Measurements from ENCODE around the gene PRELID3B.

PRELID3B gene

DNA sequence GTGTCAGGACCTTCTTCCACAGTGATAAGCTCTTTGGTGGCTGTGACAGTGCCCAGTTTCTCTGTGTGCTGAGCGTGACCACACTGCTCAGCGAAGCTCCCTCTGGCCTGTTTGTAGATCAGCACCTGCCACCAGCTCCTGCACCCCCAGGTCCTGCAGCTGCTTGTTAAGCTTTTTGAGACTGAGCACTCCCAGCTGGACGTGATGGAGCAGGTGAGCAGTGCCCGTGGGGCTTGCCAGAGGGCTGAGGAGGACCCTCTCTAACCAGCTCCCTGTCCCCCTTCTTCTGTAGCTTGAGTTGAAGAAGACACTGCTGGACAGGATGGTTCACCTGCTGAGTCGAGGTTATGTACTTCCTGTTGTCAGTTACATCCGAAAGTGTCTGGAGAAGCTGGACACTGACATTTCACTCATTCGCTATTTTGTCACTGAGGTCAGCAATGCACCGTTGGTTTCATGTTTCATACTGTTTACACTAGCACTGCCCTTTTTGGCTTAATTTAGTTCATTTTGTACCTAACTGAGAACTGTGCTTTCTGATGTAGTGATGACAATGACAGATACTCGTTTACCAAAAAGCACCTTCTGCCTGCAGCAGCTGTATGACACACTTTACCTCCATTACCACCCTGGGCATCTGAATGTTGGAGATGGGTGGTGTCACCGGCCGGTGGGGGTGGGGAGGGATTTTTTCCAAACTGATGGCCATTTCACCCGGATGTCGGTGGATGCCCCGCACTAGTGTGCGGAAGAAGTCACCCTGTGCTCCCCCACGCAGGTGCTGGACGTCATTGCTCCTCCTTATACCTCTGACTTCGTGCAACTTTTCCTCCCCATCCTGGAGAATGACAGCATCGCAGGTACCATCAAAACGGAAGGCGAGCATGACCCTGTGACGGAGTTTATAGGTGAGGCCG, 49.0 kb downstream of the PRELID3B start:
- peak; percentile 79 for DNase-seq

DNA sequence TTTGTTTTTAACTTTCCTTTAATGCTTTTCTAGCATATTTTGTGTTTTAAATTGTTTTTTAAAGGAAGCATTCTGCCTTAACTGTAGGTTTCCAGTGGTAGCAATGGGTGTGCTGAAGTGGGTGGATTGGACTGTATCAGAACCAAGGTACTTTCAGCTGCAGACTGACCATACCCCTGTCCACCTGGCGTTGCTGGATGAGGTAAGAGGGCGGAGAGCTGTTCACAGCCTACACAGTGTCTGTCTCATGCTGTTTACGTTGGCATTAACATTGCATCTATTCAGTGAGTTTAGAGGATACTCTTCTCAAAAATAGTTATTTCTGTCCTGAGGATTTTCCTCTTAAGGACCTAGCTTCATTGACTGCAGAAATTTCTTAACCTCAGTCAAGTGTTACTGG, 49.7 kb downstream of the PRELID3B start:
- peak; percentile 66 for DNase-seq

DNA sequence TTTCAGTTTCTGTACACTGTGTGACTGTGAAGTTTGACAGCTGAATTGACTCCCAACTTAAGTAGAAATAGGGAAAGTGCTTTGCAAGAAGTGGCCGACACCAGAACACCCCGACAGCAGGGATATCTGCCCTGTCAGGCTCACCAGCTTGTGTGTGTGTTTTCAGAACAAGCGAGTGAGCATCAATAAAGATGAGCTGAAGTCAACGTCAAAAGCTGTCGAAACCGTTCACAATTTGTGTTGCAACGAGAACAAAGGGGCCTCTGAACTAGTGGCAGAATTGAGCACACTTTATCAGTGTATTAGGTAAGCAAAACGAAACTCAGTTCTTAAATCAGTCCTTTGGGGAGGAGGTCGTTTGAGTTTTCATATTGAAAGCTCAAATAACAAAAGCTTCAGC, 50.9 kb downstream of the PRELID3B start:
- no peak for DNase-seq

DNA sequence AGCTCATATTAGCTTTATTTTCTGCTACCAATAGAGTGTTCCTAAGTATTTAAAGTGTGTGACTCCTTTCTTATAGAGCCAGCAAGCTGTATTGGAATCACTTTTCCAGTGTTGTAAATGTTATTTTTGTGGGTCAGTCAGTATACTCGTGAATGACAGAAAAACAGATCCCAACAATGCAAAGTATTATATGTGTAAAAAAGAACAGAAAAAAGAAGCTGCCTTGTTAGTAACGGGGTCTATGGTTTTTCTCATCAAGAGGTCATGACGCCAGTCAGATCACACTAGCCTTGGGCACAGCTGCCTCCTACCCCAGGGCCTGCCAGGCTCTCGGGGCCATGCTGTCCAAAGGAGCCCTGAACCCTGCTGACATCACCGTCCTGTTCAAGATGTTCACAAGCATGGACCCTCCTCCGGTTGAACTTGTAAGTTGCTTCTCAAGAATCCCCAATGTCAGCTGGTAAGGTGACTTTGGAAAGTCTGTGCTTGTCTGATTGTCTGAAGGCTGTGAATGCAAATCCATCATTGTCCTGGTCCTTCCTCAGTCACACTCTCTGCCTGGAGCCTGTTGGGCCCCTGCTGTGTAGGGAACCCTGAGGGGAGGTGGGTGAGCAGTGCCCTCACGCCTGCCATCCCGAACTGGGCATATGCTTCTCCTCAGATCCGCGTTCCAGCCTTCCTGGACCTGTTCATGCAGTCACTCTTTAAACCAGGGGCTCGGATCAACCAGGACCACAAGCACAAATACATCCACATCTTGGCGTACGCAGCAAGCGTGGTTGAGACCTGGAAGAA, 51.7 kb downstream of the PRELID3B start:
- DNase-seq, result no peak

DNA sequence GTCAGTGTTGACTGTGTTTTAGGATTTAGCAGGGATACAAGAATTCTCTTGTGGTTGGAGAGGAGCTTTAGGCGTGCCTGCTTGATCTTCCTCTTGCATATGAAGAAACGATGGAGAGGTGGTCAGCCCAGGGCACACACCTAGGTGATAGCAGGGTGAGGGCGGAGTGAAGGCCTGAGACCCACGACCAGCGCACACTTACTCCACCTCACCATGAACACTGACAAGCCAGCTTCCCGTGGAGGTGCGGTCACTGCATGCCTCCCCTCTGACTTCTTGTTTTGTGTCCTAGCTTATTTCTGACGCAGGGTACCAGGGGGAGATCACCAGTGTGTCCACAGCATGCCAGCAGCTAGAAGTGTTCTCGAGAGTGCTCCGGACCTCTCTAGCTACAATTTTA, 53.4 kb downstream of the PRELID3B start:
- no peak for DNase-seq

DNA sequence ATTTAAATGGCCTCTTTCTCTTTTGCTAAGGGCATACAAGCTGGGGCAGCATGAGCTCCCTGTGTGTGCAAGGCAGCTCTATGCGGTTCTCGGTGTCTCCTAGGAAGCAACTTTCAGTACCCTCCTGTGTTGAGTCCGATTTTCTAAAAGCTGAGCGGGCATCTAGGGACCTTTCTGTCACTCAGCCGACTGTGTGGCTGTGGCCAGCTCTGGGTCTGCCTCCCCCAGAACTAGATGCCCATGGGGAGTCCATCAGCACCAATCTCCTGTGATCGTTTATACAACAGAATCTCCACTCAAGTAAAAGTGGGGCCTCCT, 54.1 kb downstream of the PRELID3B start:
- no peak for DNase-seq

DNA sequence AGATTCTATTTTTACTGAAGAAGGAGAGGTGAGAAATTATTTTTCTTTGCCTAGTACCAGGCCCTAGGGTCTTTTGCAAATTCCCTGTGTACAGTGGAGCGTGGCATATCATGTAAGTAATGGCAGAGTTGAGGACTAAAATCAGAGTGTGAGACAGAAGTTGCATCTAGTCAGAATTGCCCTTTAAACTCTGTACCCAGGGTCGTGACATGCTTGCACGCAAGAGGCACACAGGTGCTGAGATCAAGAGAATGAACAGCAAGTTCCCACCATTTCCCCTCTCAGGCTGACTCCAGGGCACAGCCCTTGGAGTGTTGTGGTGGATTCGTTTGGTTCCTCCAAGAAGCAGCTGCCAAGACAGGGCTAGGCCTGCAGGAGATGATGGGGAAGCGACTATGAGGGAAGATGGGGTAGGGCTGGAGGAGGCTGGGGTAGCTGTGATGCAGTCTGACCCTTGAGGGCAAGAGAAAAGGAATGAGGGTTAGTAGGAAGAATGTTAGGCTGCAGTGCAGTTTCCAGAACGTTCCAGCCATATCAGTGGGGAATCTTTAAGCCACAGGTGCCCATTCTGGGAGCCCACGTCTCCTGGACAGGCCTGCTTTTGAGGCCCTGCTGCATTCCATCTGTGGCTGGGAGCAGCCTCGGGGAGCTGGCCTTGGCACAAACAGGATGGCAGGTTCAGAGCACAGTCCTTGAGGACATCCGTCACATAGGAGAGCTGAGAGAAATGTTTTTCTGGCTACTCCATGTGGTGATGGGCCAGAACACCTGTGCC, 54.6 kb downstream of the PRELID3B start:
- DNase-seq, result no peak

GRCh38 chr20:58986968-58987517, 55.5 kb downstream of the PRELID3B start:
- DNase-seq, result no peak

DNA sequence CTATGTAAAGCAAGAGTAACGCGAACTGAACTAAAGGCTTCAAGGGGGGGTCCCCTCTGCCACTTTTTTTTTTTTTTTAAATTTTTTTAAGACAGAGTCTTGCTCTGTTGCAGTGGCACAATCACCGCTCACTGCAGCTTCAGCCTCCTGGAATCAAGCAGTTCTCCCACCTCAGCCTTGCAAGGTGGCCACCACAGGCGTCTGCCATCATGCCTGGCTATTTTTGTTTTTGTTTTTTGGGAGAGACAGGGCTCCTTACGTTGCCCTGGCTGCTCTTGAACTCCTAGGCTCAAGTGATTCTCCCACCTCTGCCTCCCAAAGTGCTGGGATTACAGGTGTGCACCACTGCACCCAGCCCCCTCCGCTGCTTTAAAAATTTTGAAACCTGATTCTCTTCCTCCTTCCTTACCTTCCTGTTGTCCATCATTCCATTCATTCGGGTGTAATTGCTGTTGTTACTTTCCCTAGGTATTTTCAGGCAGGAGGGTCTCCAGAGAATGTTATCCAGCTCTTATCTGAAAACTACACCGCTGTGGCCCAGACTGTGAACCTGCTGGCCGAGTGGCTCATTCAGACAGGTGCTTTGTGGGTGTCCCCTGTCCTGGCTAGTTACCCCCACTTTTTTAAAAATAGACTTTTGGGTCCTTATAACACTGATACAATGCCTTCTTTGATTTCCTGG, 56.2 kb downstream of the PRELID3B start:
- DNase-seq, result no peak

DNA sequence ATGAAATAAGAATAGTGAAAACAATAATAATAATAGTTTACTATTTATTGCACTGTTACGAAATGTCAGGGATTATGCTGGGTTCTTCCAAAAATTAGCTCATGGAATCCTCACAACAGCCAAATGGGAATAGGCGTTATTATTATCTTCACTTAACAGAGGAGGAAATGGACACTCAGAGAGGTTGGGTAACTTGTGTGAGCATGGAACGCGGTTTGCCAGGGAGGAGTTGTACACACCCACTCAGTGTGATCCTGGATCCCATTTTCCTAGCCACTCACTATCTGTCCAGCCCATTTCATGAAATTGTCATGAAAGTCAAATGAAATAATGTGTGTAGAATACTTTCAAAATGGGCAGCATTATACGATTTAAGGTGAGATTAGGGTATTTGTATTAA, 56.9 kb downstream of the PRELID3B start:
- DNase-seq, result no peak

- no peak for DNase-seq
These were observed 57.9 kb downstream of the PRELID3B start for GRCh38 chr20:58984691-58985090.

Data from DMS53 (cell line).